Esophagus squamous epithelium (tissue), 4 donors: Measurements from ENCODE around the gene DHCR24.
"Not testable (repeated sequence)": the region's sequence is repeated elsewhere in the genome, so short reads cannot be mapped to it uniquely, and the experiment has no call there.

Experiments used
- POLR2A ChIP-seq, 4 donors: fragments of 450-650 bp; IDR thresholded peaks; one replicate each; pipeline ENCODE4 v1.6.1; 2017; ENCODE audit warnings: antibody characterized with exemption in 4 of 4, mild to moderate bottlenecking in 4 of 4, moderate library complexity in 3 of 4
- TF ChIP-seq, protein P1 (sequence below), 6 experiments: fragments of 450-650 bp in 4 of 6; fragments of 200-600 bp in 2 of 6; sonication (generic) in 2 of 6; IDR thresholded peaks; one replicate each; pipeline ENCODE4 v1.5.1; 2016 to 2019; ENCODE audit warnings: antibody characterized with exemption in 6 of 6, mild to moderate bottlenecking in 4 of 6, moderate library complexity in 4 of 6

- TF ChIP-seq, protein P1, sequence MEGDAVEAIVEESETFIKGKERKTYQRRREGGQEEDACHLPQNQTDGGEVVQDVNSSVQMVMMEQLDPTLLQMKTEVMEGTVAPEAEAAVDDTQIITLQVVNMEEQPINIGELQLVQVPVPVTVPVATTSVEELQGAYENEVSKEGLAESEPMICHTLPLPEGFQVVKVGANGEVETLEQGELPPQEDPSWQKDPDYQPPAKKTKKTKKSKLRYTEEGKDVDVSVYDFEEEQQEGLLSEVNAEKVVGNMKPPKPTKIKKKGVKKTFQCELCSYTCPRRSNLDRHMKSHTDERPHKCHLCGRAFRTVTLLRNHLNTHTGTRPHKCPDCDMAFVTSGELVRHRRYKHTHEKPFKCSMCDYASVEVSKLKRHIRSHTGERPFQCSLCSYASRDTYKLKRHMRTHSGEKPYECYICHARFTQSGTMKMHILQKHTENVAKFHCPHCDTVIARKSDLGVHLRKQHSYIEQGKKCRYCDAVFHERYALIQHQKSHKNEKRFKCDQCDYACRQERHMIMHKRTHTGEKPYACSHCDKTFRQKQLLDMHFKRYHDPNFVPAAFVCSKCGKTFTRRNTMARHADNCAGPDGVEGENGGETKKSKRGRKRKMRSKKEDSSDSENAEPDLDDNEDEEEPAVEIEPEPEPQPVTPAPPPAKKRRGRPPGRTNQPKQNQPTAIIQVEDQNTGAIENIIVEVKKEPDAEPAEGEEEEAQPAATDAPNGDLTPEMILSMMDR (IDR thresholded peaks at IDR 0.05), result not testable (repeated sequence)
- TF ChIP-seq POLR2A (IDR thresholded peaks at IDR 0.05), result not testable (repeated sequence)
Measured at GRCh38 chr1:54911076-54911475, 24.1 kb upstream of the DHCR24 start.
